ENCODE measurements around the gene RGS19. TPM values are rescaled to one million over a fixed set of nuclear protein-coding genes. Genes with fewer than 3 reads are reported as not detected.

Gene RGS19
- total RNA-seq, 2 experiments from 2014 or later: 39.6 to 40.2 TPM

DNA sequence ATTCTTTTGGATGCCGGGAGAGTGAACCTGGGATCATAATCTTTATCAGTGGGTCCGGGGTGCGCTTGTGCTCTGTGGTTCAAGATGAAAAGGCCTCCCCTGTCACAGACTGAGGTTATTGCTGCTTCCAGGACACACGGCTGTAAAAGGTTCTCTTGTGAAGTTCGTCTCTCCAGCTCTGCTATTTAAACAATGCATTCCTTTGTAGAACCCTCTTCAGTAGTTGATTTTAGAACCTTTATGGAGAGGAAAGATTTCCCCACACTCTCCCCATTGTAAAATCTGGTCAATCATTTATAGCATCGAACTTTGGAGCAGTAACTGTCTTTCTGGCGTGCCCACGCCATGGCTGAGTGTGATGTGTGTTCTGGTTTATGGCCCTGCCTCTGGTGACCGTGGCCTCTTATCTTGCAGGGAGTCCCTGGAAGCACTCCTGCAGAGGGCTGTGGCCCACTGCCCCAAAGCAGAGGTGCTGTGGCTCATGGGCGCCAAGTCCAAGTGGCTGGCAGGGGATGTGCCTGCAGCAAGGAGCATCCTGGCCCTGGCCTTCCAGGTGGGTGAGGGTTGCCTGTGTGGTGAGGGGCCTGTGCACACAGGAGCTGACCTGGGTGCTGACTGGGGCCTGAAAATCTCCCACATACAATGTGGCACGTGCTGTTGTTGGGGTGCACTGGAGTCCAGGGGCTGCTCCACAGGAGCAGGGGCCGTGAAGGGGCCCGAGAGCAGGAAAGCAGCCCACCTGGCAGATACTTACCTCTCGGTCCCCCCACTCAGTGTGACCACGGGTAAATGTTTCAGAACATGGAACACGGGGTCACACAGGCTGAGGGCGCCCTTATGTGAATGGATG is 55.0 kb downstream of the RGS19 start:
- Mint-ChIP-seq H3K4me3 (no peak overlapping the region), H3K4me1 (no peaks in the 10 kb centered on the region), H3K9me3 (ENCODE audit: low read depth) (no peaks in the 10 kb centered on the region), H3K27ac (no peak overlapping the region), H3K36me3 (ENCODE audit: low read depth) (peaks cover 48% of the 10 kb centered on the region), H3K27me3 (no peaks in the 10 kb centered on the region)
- DNase-seq: no peak
- ChIA-PET CTCF (no interaction called here), POLR2A (no interaction called here)
- no peak for ATAC-seq
- intact Hi-C loops (cut with DNase I, micrococcal nuclease): no loop called here

DNA sequence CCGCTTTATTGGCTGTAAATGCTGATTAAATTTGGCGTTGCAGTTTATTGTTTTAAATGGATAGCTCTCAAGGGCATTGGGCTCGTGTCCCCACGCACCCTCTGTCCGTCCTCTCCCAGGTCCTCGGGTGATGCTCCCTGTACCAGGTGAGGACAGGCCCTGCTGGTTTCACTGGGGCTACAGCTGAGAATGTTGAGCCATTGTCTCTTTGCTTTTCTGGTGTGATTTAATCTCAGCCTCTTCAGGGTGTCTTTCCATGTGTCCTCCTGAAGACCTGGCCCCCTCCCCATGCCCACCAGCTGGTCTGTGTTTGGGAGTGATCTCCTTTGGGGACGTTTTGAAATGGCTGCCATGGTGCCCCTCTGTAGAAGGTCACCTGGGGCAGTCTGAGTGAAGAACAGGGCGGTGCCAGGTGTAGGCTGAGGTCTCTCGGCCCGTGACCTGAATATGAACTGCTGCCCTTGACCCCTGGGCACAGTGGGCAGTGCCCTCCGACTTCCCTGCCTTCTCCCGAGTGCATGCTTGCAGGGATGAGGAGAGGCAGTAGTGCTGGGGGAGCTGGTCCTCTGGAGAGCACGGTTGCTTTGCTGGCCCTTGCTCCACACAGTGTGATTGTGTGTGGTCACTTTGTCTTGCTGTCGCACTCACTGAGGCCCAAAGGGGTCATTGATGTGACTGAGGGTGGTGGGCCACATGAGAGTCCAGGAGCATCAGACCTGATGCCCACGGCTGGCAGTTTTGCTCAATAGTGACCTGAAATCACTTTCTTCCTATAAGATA is 55.8 kb downstream of the RGS19 start:
- Mint-ChIP-seq H3K27ac (no peak overlapping the region), H3K27me3 (no peaks in the 10 kb centered on the region), H3K9me3 (ENCODE audit: low read depth) (no peaks in the 10 kb centered on the region), H3K4me1 (no peaks in the 10 kb centered on the region), H3K36me3 (ENCODE audit: low read depth) (peaks cover 48% of the 10 kb centered on the region), H3K4me3 (no peak overlapping the region)
- ATAC-seq (no peak), DNase-seq (no peak)
- intact Hi-C loops (cut with DNase I, micrococcal nuclease): no loop called here
- ChIA-PET POLR2A (no interaction called here), CTCF (no interaction called here)

Small RNAs within 50 kb of the gene (microRNA-seq; reads per million reads assigned to microRNA genes)
- 4.9 reads per million, percentile 13 among the genes with 10 or more reads in this experiment for gene MIR6813 (ENCODE audit: borderline replicate concordance)

Other genes starting within 250 kb of the RGS19 start
- gene ZBTB46, start 248.3 kb downstream of the RGS19 start, total RNA-seq: 1 to 10 TPM in 1 of 2 experiments, under 1 TPM in 1; 0.88 to 1.3 TPM
- under 1 TPM; 0.11 to 0.16 TPM for gene ABHD16B, start 218.0 kb downstream of the RGS19 start, total RNA-seq
- gene TPD52L2, start 214.2 kb downstream of the RGS19 start, total RNA-seq: 10 to 100 TPM; 54.0 to 56.3 TPM
- gene DNAJC5, start 184.4 kb downstream of the RGS19 start, total RNA-seq: 10 to 100 TPM; 30.1 to 34.3 TPM
- 10 to 100 TPM; 28.3 to 32.2 TPM for gene UCKL1, start 123.1 kb downstream of the RGS19 start, total RNA-seq
- 10 to 100 TPM; 12.6 to 13.1 TPM for gene ZNF512B, start 109.6 kb downstream of the RGS19 start, total RNA-seq
- gene SAMD10, start 99.9 kb downstream of the RGS19 start, total RNA-seq: 10 to 100 TPM; 25.4 to 30.7 TPM
- gene PRPF6, start 98.4 kb downstream of the RGS19 start, total RNA-seq: 10 to 100 TPM; 60.5 to 67.0 TPM
- 1 to 10 TPM; 2.3 to 3.3 TPM for gene C20orf204, start 43.3 kb downstream of the RGS19 start, total RNA-seq
- not detected for gene SOX18, start 29.9 kb downstream of the RGS19 start, total RNA-seq
- 10 to 100 TPM; 40.6 to 50.0 TPM for gene TCEA2, start 16.3 kb downstream of the RGS19 start, total RNA-seq
- under 1 TPM; 0.42 to 0.50 TPM for gene OPRL1, start 564 bp upstream of the RGS19 start, total RNA-seq
- under 1 TPM; 0.30 to 0.46 TPM for gene LKAAEAR1, start 4.9 kb upstream of the RGS19 start, total RNA-seq
- not detected for gene NPBWR2, start 28.0 kb upstream of the RGS19 start, total RNA-seq
- gene MYT1, start 84.9 kb upstream of the RGS19 start, total RNA-seq: under 1 TPM; 0.12 to 0.14 TPM
- 10 to 100 TPM; 32.7 to 37.8 TPM for gene PCMTD2, start 176.2 kb upstream of the RGS19 start, total RNA-seq